Raji (cell line): ENCODE data around the gene ANO3.

Source experiments
- POLR2A ChIP-seq: IDR thresholded peaks from 2 replicates; pipeline ENCODE4 v1.6.1; 2011; ENCODE audit warnings: low read depth, low read length, control low read depth; ENCODE audit not compliant: insufficient read depth

The ANO3 gene

DNA sequence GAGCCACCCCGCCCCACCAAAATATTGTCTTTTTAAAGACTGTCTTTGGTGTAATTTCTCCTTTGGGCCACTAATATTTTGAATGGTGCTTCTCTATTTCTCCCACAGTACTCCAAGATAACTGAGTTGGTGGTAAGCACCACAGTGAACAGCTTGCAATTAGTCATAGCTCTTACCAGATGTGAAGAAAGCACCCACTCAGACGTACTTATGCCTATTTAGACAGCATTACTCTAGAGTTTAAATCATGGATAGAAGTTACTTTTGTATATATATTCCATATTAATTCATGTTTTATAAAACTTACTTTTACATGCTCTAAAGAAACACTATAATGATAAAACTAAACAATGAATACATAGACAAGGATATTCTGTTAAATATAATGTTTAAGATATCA lies 12.7 kb downstream of the ANO3 start:
- no peak for TF ChIP-seq POLR2A

DNA sequence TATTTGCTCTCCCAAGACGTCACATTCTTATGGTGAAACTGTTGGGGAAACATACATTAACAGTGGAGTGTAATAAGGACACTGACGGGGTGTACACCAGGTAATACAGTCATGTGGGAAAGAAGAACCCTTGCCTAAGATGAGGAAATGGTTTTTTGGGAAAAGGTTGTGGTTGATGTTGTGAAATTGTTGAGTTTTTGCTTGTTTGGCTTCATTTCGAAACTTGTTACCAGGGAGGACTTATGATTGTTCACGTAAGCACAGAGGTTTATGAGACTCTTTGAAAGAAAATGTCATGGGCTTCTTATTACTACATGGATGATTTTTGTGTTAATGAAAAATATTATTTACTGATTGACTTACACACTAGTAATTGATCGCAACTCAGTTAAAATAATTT lies 16.8 kb downstream of the ANO3 start:
- no peak for TF ChIP-seq POLR2A

DNA sequence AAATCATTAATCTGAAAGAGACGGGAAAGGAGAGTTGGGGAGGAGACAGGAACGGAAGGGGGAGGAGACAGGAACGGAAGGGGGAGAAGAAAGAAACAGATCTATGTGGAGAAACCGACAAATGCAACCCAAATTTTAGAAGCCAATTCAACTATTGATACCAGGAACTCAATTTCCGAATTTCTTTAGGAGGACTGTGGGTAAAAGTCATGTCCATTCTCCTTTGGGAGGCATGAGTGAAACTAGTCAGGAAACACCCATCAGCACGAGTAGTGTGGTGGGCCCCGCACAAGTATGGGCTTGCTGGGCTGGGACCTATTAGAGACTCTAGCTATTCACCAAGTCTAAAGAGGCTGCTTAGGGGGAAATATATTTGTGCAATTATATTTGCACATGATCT lies 18.1 kb downstream of the ANO3 start:
- TF ChIP-seq POLR2A = no peak

DNA sequence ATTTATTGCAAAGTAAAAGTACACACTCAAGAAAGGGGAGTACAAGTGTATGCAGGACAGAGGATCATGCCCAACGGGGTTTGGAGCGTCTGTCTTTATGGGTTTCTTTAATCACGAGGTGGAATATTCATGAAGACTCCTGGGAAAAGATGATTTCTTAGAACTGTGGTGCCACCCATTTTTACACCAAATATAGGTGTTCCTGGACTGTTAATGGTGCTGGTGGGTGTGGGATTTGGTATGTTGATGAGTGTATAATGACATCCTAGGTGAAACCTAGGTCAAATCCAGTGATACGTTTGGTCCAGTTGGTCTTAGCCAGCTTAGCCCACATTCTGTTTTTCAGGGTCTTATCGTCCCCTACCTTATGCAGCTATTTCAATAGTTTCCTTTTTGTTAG lies 21.1 kb downstream of the ANO3 start:
- no peak for TF ChIP-seq POLR2A

DNA sequence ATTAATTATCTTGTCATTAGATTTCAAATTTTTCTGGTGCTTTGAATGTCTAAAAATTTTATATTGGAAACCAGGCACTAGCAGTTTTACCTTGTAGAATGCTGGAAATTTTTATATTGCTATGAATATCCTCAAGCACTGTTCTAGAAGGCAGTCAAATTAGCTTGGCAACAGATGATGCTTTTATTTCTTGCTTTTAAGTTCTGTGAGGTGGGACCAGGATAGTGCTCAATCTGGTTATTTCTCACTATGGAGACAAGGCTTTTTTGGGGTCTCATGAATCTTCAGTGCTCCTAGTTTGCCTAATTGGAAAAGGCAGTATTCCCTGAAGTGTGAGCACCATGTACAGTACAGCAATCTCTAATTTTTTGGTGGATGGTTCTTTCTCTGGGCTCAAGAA lies 27.1 kb downstream of the ANO3 start:
- TF ChIP-seq POLR2A = no peak

DNA sequence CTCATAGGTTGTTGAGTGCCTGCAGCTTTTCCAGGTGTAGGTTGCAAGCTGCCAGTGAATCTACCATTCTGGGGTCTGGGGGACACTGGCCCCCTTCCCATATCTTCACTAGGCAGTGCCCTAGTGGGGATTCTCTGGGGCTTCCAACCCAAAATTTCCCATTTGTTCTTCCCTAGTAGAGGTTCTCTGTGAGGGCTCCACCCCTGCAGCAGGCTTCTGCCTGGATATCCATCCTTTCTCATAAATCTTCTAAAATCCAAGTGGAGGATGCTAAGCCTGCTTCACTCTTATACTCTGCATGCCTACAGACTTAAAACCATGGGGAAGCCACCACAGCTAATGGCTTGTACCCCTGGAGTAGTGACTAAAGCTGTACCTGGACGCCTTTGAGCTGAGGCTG lies 33.4 kb downstream of the ANO3 start:
- no peak for TF ChIP-seq POLR2A

DNA sequence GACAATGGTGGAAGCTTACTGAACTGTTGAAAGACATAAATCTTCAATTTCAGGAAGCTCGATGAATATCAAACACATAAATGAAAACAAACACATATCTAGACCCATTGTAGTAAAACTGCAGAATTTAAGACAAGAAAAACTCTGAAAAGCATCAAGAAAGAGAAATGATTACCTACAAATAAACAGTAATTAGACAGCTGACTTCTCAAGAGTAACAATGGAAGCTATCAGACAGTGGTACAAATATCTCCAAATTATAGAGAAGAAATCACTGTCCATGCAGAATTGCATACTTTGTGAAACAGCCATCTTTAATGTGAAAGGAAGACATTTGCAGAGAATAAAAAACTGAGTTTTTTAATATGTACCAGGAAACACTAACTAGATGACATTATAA lies 45.7 kb downstream of the ANO3 start:
- no peak for TF ChIP-seq POLR2A

DNA sequence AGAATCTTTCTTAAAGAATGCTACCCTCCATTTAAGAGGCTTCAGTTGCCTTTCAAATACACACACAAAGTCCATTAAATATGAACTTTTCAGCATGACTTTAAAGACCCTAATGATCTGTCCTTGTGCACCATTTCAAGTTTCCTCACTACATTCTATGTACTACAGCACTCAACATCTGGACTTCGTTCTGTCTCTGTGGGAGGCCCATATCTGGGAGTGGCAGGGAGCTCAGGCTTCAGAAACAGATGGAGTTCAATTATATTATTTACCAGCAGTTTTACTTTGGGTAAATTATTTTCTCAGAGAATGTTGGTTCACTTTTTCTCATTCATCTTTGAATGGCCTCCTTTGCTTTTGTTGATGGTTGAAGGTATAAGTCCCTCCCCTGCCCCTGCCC lies 67.4 kb downstream of the ANO3 start:
- no peak for TF ChIP-seq POLR2A

DNA sequence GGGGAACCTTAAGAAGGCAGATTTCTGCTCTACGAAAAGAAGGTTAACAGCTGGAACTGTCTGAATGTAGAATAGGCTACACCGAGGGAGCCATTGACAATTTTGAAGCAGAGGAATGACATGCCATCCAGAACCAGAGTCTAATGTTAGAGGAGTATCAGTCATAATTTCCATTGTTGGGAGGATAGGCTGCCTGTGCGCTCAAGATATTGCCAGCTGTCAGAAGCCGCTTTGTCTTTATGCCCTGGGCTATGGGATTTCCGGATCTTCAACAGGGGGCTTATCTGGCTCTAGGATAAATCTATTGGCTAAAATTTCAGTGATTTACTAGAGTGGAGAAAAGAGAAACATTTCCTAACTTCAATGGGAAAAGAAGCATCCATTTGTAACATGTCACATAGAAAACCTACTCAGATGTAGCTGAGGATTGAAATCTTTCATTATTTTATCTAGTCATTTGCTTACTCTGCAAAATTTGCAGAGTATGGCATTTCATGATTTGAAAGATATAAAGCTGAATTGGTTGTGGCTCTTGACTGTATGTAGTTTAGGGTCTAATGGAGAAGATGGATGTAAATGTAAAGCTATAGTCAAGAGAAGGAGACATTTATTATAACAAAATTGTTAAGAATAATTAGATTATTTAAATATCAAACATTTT lies 78.9 kb downstream of the ANO3 start:
- TF ChIP-seq POLR2A = no peak

DNA sequence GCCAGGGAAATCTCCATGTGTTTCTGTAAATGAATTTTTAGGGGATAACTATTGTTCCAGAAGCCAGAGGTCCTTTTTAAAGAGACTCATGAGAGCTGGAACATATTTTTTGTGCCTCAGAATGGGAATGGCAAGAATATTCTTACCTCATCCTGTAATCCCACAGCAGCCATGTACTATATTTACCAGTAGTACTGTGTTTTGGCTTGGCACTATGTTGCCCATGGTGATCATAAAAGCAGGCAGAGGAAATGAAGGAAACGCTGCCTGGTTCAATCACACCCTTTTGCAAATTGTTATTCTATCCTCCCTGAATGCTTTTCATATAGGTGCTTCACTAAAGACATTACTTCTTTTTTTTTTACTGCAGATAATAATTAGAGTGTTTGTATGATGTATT lies 81.0 kb downstream of the ANO3 start:
- no peak for TF ChIP-seq POLR2A

DNA sequence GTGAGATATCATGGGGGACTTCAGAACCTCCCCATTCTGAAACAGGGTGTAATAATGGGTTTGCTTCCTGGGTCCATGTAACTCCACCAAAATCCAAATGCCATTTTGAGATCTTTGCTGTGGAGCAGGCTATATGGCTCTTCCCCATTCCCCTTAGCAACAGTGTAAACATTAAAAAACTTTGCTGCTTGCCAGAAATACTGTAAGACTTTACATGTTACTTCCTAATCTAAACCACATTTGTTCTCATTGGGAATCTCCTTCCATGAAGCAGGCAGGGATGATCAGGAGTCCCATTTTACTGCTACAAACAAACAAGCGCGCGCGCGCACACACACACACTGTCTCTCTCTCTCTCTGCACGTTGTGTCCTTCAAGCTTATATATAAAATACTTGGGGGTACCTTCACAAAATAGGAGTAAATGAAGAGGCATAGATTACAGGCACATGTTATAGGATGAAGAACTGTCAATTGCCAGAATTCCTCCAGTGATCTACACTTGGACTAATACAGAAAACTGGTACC lies 86.5 kb downstream of the ANO3 start:
- TF ChIP-seq POLR2A = no peak

DNA sequence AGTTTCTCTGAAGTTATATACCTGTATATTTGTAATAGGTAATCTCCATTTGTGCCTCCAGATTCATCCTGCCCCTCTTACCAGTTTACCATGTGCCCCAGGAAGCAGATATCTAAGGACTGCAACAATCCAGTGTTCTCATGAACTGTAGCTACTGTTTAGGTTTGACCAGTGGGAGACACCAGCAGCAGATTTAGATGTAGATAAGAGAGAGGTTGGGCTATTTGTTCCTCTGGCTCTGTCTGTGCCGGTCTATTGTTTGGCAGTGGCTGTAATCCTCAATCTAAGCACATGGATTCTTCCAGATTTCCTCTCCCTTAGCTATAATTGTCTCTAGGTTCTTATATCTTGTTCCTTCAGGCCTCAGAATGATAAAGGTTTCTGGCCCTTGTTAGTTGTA lies 88.4 kb downstream of the ANO3 start:
- TF ChIP-seq POLR2A = no peak

DNA sequence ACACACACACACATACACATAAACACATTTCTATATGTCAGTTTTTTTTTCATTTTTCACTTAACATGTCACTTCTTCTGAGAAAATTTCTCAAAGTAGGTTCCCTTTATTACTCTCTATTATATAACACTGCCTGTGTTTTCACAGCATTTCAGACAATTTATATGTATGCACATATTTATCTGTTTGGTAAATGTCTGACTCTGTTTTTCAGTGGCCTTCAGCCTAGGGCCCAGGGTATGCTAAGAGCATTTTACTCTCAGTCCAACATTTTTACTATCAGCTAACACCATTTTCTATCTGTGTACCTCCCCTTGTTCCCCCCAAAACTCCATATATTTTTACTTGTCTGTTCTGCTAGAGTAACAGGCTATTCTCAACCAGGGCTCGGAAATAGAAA lies 92.3 kb downstream of the ANO3 start:
- no peak for TF ChIP-seq POLR2A

DNA sequence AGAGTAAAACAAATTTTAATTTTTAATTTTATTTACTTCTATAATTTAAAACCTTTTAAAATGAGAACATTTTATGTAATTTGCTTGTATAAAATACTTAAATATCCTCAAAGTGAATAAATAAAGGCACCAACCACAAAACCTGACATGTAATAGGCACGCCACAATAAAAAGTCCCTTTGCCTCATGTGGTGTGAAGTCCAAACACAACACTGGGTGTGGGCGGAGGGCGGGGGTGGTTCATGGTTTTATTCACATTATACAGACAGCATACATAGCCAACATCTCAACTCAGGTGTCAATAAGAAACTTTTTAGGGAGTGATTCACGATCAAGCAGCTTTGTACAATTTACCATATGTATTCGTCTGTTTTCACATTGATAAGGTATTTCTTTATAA lies 107.9 kb downstream of the ANO3 start:
- TF ChIP-seq POLR2A = no peak

DNA sequence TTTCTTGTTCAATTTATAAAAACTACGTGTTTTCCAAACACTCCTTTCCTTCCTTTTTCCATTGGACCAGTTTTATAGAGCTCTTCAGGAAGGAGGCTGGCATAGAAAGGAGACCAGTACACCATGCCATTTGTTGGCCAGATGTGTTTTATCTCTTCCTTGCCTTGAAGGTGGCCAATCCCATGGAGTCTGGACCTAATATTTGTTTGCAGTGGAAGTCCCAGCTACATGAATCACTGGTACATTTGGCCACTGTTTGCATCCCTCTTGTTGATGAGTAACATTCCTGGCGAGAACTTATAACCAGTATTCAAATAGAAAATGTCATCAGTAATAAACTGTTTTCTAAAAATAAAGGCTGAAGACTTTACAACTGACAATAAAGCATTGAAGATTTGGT lies 110.2 kb downstream of the ANO3 start:
- TF ChIP-seq POLR2A = no peak

DNA sequence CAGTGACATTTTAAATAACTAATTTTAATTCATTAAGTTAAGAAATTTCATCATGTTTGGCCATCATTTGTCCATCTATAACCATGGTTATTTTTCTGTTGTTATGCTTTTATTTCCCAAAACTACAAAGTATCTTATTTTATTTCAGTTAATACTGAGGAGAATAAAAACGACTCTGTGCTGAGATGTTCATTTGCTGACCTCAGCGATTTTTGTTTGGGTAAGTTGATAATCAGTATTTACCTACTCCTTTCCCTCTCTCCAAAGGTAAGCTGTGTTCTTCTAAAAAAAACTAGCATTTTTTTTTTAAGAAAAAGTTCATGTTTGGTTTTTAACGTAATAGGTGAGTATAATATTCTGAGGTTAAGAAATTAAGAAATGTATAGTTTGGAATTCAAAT lies 111.7 kb downstream of the ANO3 start:
- TF ChIP-seq POLR2A = no peak

DNA sequence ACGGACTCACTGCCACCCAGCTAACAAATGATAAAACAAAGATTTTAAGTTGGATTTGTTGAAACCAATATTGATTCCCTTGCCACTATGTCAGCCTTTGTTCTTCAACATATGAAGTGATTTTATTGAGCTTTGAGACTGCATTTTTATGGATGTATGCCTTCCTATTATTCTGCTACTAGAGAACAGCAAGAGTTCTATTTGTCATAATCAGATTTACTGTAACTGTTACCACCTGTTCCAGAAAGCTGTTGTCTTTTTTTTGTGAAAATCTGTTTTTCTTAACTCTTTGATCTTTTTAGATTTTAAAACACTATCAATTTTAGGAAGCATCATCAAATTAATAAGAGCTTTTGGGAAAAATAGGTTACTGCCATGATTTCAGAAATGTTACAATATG lies 125.7 kb downstream of the ANO3 start:
- TF ChIP-seq POLR2A = no peak

DNA sequence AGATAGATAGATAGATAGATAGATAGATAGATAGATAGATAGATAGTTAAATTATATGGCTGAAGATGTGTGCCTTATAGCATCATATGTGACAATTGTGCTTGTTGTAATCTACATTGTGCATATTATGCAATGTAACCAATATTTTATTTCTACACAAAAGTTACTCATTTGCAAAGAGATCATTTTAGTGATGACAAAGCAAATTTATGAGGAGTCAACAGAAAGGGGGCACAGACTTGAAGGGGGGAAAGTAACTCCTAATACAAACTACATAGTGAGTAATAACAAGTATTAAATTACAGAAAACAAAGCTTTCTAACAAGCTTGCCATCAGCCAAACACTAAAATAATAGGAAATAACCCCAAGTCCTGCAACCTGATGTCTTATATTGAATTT lies 133.3 kb downstream of the ANO3 start:
- TF ChIP-seq POLR2A = no peak

DNA sequence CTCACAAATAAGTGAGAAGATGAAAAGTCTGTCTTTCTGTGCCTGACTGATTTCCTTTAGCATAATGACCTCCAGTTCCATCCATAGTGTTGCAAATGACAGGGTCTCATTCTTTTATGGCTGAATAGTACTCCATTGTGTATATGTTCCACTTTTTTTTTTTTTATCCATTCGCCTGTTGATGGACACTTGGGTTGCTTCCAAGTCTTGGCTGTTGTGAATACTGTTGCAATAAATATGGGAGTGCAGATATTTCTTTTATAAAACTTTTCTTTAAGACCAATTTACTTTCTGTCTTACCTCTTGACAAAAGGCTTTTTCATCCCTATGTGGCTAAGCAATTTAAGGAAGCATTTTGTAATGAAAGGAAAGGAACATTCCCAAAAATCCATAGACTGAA lies 135.6 kb downstream of the ANO3 start:
- no peak for TF ChIP-seq POLR2A
